AG04449 (cell line): ENCODE measurements around the gene SLX9.

Experiments used
- CTCF ChIA-PET: fragments of 350-600 bp; formaldehyde crosslinking; extraction: SDS; loops from one replicate; lab custom pipeline; 2021; ENCODE audit warnings: antibody characterized with exemption; lab: Yijun Ruan, JAX
- POLR2A ChIA-PET: fragments of 400-600, 350-600 bp; formaldehyde crosslinking; extraction: SDS; loops from one replicate; lab custom pipeline; 2020; ENCODE audit warnings: antibody characterized with exemption, inconsistent platforms; lab: Yijun Ruan, JAX
- DNase-seq: peaks from one replicate; pipeline ENCODE4 v3.0.0-alpha.2; 2010; ENCODE audit warnings: low read depth, low spot score
- H3K4me3 ChIP-seq: 2 replicates; pipeline ENCODE4 v1.5.1; 2011; ENCODE audit warnings: low read depth, mild to moderate bottlenecking, control low read depth, low read length
- CTCF ChIP-seq: IDR thresholded peaks from one replicate; pipeline ENCODE4 v1.5.1; 2011; ENCODE audit warnings: mild to moderate bottlenecking, moderate library complexity, low read length, control low read depth, inconsistent platforms; ENCODE audit not compliant: insufficient read depth; ENCODE audit errors: missing control alignments

The SLX9 gene

GRCh38 chr21:44896561-44897286 lies 43.1 kb upstream of the SLX9 start:
- no peak for TF ChIP-seq CTCF
- no peak overlapping the region for H3K4me3 ChIP-seq
- DNase-seq, result no peak
- POLR2A ChIA-PET, result no interaction called here
- CTCF ChIA-PET, result interaction anchor here (1.4 to 5.8 kb wide), 5 partner anchors 11 to 241 kb away, joined by 4 to 58 read pairs (median 8); no protein-coding TSS in a partner anchor

GRCh38 chr21:44897326-44898010 lies 42.4 kb upstream of the SLX9 start:
- ChIA-PET POLR2A (no interaction called here), CTCF (interaction anchor here (0.7 to 1.5 kb wide), 2 partner anchors 34 to 104 kb away, joined by 3 to 4 read pairs; no protein-coding TSS in a partner anchor)
- no peak for DNase-seq
- H3K4me3 ChIP-seq, result no peak overlapping the region
- no peak for TF ChIP-seq CTCF

- CTCF ChIA-PET, result interaction anchor here (0.7 to 1.7 kb wide), 4 partner anchors 12 to 105 kb away, joined by 3 to 5 read pairs (median 4); no protein-coding TSS in a partner anchor
- no peak overlapping the region for H3K4me3 ChIP-seq
- POLR2A ChIA-PET, result no interaction called here
- no peak for DNase-seq
- TF ChIP-seq CTCF, result no peak
Measured at GRCh38 chr21:44898011-44898488, 41.8 kb upstream of the SLX9 start.

GRCh38 chr21:44898851-44899767 lies 40.7 kb upstream of the SLX9 start:
- H3K4me3 ChIP-seq, result no peak overlapping the region
- DNase-seq, result no peak
- POLR2A ChIA-PET, result no interaction called here
- CTCF ChIA-PET, result interaction anchor here (0.9 to 1.7 kb wide), 2 partner anchors 11 to 98 kb away, joined by 3 to 5 read pairs; no protein-coding TSS in a partner anchor
- TF ChIP-seq CTCF, result no peak

- ChIA-PET POLR2A (no interaction called here), CTCF (interaction anchor here (0.8 to 1.7 kb wide), 3 partner anchors 10 to 229 kb away, joined by 3 to 5 read pairs (median 3); no protein-coding TSS in a partner anchor)
- no peak overlapping the region for H3K4me3 ChIP-seq
- DNase-seq, result no peak
- TF ChIP-seq CTCF, result no peak
Measured at GRCh38 chr21:44899768-44900558, 39.9 kb upstream of the SLX9 start.
